AG10803 (cell line): ENCODE data around the gene IFIT3.

Source experiments
- DNase-seq: peaks from one replicate; pipeline ENCODE4 v3.0.0; 2010; ENCODE audit warnings: low read depth
- H3K4me3 ChIP-seq: 2 replicates; pipeline ENCODE4 v1.5.1; 2011; ENCODE audit warnings: mild to moderate bottlenecking, low read length, control low read depth
- TF ChIP-seq, protein P1 (sequence below): conservative IDR thresholded peaks from 2 replicates; pipeline ENCODE4 v1.5.1; 2011; ENCODE audit warnings: mild to moderate bottlenecking, low read length, control low read depth, inconsistent platforms

The IFIT3 gene

DNA sequence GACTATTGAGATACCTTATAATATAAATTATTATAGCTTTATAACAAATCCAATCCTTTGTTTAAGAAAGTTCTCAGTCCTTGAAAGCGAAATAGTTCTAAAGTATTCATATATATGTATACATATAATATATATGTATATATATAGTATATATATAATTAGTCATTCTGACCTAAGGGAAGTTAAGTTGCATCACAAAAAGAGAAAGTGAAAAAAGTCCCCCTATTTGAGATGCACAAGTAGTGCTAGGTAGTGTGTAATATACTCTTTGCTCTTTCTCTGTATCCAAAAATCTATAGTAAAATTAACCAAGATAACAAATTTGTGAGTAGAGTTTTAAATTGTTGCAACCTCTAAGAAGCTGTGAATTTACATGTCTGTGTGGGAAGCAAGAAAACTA lies 36.7 kb downstream of the IFIT3 start:
- DNase-seq = no peak
- H3K4me3 ChIP-seq = no peak overlapping the region
- TF ChIP-seq, protein P1, sequence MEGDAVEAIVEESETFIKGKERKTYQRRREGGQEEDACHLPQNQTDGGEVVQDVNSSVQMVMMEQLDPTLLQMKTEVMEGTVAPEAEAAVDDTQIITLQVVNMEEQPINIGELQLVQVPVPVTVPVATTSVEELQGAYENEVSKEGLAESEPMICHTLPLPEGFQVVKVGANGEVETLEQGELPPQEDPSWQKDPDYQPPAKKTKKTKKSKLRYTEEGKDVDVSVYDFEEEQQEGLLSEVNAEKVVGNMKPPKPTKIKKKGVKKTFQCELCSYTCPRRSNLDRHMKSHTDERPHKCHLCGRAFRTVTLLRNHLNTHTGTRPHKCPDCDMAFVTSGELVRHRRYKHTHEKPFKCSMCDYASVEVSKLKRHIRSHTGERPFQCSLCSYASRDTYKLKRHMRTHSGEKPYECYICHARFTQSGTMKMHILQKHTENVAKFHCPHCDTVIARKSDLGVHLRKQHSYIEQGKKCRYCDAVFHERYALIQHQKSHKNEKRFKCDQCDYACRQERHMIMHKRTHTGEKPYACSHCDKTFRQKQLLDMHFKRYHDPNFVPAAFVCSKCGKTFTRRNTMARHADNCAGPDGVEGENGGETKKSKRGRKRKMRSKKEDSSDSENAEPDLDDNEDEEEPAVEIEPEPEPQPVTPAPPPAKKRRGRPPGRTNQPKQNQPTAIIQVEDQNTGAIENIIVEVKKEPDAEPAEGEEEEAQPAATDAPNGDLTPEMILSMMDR = no peak

DNA sequence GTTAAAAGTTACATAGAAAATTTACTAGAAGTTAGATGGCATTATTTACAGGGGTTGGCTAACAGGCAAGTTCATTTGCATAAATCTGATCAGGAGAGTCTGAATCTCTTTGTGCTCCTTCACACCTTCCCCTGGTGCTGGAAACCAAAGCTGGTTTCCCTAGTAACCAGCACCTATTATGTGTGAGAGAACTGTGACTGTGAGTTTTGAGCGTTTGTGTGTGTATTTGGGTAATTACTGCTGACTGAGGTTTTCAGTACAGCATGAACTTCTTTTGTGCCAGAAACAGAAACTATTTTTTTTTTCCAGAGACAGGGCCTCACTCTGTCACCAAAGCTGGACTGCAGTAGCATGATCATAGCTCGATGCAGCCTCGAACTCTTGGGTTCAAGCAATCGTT lies 39.7 kb downstream of the IFIT3 start:
- DNase-seq = no peak
- TF ChIP-seq, protein P1 = no peak
- H3K4me3 ChIP-seq = no peak overlapping the region

DNA sequence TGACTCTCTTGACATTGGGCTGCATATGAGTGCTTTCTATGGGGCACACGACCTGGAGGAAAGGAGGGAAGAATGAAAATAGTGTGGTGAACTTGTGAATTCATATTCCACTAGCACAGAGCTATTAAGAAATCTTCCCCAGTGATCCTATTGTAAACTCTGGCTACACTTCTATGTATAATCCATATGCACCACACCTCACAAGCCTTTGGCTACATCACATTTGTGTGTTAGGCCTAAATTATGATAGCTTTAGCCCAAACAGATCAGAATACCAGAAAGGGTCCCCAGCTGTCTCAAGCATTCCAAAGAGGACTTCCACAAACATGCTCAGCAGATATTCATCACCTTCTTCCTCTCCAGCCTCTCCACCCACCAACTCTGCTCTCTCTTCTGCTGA lies 40.3 kb downstream of the IFIT3 start:
- no peak for DNase-seq
- H3K4me3 ChIP-seq = no peak overlapping the region
- TF ChIP-seq, protein P1 = no peak

GRCh38 chr10:89369156-89370105 lies 41.6 kb downstream of the IFIT3 start:
- peak; percentile 70 for DNase-seq
- H3K4me3 ChIP-seq = no peak overlapping the region
- TF ChIP-seq, protein P1 = peak; percentile 72

DNA sequence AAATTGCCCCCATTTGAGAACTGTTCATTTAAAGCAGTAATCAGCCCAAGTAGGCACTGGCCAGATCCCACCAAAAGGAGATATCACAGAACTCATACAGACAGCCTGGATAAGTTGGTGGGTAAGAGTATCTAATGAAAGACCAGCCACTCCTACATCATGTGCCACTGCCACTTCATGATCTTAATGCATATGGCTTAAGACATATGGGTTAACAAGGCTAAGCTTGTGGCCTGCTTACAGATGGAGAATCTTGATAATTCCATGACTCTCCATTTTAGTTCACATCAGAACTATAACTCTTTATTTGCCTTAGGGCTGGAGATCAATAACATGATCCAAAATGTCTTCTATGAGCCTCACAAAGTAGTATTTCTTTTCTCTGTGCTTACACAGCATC lies 43.3 kb downstream of the IFIT3 start:
- no peak overlapping the region for H3K4me3 ChIP-seq
- DNase-seq = no peak
- TF ChIP-seq, protein P1 = no peak

GRCh38 chr10:89371987-89372386 lies 44.2 kb downstream of the IFIT3 start:
- TF ChIP-seq, protein P1 = no peak
- no peak overlapping the region for H3K4me3 ChIP-seq
- no peak for DNase-seq
